ENCODE measurements around the gene CMSS1. TPM values are rescaled to one million over a fixed set of nuclear protein-coding genes. Genes with fewer than 3 reads are reported as not detected.

CMSS1 gene
- total RNA-seq, 1 experiment from 2014 or later: 86.3 TPM

DNA sequence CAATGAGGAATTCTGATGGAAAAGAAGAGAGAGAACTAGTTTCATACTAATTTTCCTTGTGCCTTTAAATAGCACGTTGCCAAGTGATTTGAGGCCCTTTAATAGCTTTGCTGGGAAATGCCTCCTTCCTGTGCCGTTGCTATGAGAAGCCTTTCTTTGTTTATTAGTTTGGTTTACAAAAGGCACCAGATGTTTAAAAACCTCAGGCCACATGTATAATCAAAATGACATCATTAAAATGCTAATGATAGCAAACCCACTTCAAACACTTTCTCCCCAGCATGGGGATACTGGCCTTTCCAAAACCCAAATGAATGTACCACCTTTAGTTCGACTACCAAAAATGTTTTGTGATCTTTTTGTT lies 393.1 kb downstream of the CMSS1 start:
- no peak for TF ChIP-seq SIN3A (IDR thresholded peaks at IDR 0.05; ENCODE audit: borderline replicate concordance, insufficient read depth, low read depth, low read length)
- TF ChIP-seq TCF7L2 (IDR thresholded peaks at IDR 0.05; ENCODE audit: low read depth, low read length): no peak
- no peak for TF ChIP-seq POLR2AphosphoS5 (IDR thresholded peaks at IDR 0.05; ENCODE audit: low read depth, low read length)
- TF ChIP-seq, protein P1, sequence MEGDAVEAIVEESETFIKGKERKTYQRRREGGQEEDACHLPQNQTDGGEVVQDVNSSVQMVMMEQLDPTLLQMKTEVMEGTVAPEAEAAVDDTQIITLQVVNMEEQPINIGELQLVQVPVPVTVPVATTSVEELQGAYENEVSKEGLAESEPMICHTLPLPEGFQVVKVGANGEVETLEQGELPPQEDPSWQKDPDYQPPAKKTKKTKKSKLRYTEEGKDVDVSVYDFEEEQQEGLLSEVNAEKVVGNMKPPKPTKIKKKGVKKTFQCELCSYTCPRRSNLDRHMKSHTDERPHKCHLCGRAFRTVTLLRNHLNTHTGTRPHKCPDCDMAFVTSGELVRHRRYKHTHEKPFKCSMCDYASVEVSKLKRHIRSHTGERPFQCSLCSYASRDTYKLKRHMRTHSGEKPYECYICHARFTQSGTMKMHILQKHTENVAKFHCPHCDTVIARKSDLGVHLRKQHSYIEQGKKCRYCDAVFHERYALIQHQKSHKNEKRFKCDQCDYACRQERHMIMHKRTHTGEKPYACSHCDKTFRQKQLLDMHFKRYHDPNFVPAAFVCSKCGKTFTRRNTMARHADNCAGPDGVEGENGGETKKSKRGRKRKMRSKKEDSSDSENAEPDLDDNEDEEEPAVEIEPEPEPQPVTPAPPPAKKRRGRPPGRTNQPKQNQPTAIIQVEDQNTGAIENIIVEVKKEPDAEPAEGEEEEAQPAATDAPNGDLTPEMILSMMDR (IDR thresholded peaks at IDR 0.05): no peak
- TF ChIP-seq REST (IDR thresholded peaks at IDR 0.05; ENCODE audit: insufficient read depth in 1 of 2, low read depth in 2 of 2, low read length in 1 of 2): no peak
- Histone ChIP-seq H3K27me3 (ENCODE audit: control insufficient read depth, insufficient read depth, low read length) (no peaks in the 10 kb centered on the region), H3K9me3 (ENCODE audit: control insufficient read depth, insufficient read depth, low read depth, low read length) (no peaks in the 10 kb centered on the region), H3K4me3 (ENCODE audit: low read depth in 2 of 2, low read length in 2 of 2) (no peak overlapping the region), H3K4me1 (ENCODE audit: control insufficient read depth, insufficient read depth, low read length) (no peaks in the 10 kb centered on the region), H3K36me3 (ENCODE audit: control insufficient read depth, insufficient read depth, low read length) (no peaks in the 10 kb centered on the region), H3K27ac (ENCODE audit: low read length) (no peak overlapping the region)
- POLR2A ChIA-PET: no interaction called here
- DNase-seq (ENCODE audit: low read depth, low spot score) (no peak), ATAC-seq (peak; percentile 26; the same call in 1 of the 2 replicates)
- intact Hi-C loops (cut with micrococcal nuclease; ENCODE audit: unreplicated experiment): no loop called here
- BruUV-seq (replicated peaks): no TSS peak
- in situ Hi-C loops (cut with HindIII; ENCODE audit: low pct_unique_long_range_greater_than_20kb, low sequenced_read_pairs): no loop called here
- CTCF ChIA-PET: no interaction called here

DNA sequence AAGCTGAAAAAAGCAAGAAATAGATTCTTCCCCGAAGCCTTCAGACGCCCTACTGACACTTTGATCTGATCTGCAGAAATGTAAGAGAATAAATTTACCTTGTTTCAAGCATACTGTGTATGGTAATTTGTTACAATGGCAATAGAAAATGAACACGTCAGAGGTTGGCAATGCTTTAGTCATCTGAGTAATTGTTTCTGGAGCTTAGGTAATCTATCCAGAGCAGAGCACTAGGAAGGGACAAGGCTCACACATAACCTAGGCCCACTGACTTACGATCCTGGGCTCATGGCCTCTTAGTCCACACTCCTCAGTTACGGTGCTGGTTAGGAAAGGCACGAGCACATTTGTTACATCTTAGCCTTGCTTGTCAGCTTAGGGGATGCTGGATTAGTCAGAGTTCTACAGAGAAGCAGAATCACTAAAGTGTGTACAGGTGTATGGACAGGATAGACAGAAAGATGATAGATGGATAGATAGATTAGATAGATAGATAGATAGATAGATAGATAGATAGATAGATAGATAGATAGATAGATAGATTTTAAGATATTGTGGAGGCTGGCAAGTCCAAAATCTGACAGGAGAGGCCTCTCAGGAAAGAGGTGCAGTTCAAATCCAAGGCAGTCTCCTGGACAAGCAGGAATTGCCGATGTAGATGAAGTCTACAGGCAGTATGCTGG lies 396.4 kb downstream of the CMSS1 start:
- BruUV-seq (replicated peaks): no TSS peak
- Histone ChIP-seq H3K4me1 (ENCODE audit: control insufficient read depth, insufficient read depth, low read length) (no peaks in the 10 kb centered on the region), H3K27me3 (ENCODE audit: control insufficient read depth, insufficient read depth, low read length) (no peaks in the 10 kb centered on the region), H3K27ac (ENCODE audit: low read length) (no peak overlapping the region), H3K9me3 (ENCODE audit: control insufficient read depth, insufficient read depth, low read depth, low read length) (no peaks in the 10 kb centered on the region), H3K36me3 (ENCODE audit: control insufficient read depth, insufficient read depth, low read length) (no peaks in the 10 kb centered on the region), H3K4me3 (ENCODE audit: low read depth in 2 of 2, low read length in 2 of 2) (no peak overlapping the region)
- TF ChIP-seq SIN3A (IDR thresholded peaks at IDR 0.05; ENCODE audit: borderline replicate concordance, insufficient read depth, low read depth, low read length) (no peak), POLR2AphosphoS5 (IDR thresholded peaks at IDR 0.05; ENCODE audit: low read depth, low read length) (no peak), TCF7L2 (IDR thresholded peaks at IDR 0.05; ENCODE audit: low read depth, low read length) (no peak), REST (IDR thresholded peaks at IDR 0.05; ENCODE audit: insufficient read depth in 1 of 2, low read depth in 2 of 2, low read length in 1 of 2) (no peak)
- TF ChIP-seq, protein P1 (IDR thresholded peaks at IDR 0.05): no peak
- in situ Hi-C loops (cut with HindIII; ENCODE audit: low pct_unique_long_range_greater_than_20kb, low sequenced_read_pairs): no loop called here
- intact Hi-C loops (cut with micrococcal nuclease; ENCODE audit: unreplicated experiment): no loop called here
- DNase-seq (ENCODE audit: low read depth, low spot score) (no peak), ATAC-seq (no peak)
- CTCF ChIA-PET: no interaction called here
- POLR2A ChIA-PET: no interaction called here
